ENCODE measurements around the gene MMP15.

MMP15 gene

GRCh38 chr16:58028541-58029070 lies 3.1 kb downstream of the MMP15 start:
- no peaks in the 10 kb centered on the region; the same call in 1 of the 2 replicates for H3K27me3 ChIP-seq (replicated peaks; ENCODE audit: control insufficient read depth, insufficient read depth, low read length)
- no peaks in the 10 kb centered on the region for H3K36me3 ChIP-seq (ENCODE audit: control insufficient read depth, insufficient read depth, low read length)
- H3K4me3 ChIP-seq (replicated peaks; ENCODE audit: low read depth, low read length): no peak overlapping the region
- DNase-seq (ENCODE audit: extremely low read depth, insufficient read length): no peak
- no peak for TF ChIP-seq CTCF (IDR thresholded peaks at IDR 0.05; ENCODE audit: insufficient read depth, low read length, poor library complexity, severe bottlenecking)

GRCh38 chr16:58029410-58029809 lies 3.9 kb downstream of the MMP15 start:
- no peaks in the 10 kb centered on the region; the same call in 1 of the 2 replicates for H3K27me3 ChIP-seq (replicated peaks; ENCODE audit: control insufficient read depth, insufficient read depth, low read length)
- no peaks in the 10 kb centered on the region for H3K36me3 ChIP-seq (ENCODE audit: control insufficient read depth, insufficient read depth, low read length)
- DNase-seq (ENCODE audit: extremely low read depth, insufficient read length): no peak
- no peak for TF ChIP-seq CTCF (IDR thresholded peaks at IDR 0.05; ENCODE audit: insufficient read depth, low read length, poor library complexity, severe bottlenecking)
- no peak overlapping the region for H3K4me3 ChIP-seq (replicated peaks; ENCODE audit: low read depth, low read length)

GRCh38 chr16:58030136-58030840 lies 4.7 kb downstream of the MMP15 start:
- H3K36me3 ChIP-seq (ENCODE audit: control insufficient read depth, insufficient read depth, low read length): no peaks in the 10 kb centered on the region
- DNase-seq (ENCODE audit: extremely low read depth, insufficient read length): no peak
- no peak for TF ChIP-seq CTCF (IDR thresholded peaks at IDR 0.05; ENCODE audit: insufficient read depth, low read length, poor library complexity, severe bottlenecking)

GRCh38 chr16:58031016-58031800 lies 5.7 kb downstream of the MMP15 start:
- no peaks in the 10 kb centered on the region; the same call in 1 of the 2 replicates for H3K27me3 ChIP-seq (replicated peaks; ENCODE audit: control insufficient read depth, insufficient read depth, low read length)
- H3K4me3 ChIP-seq (replicated peaks; ENCODE audit: low read depth, low read length): no peak overlapping the region
- DNase-seq (ENCODE audit: extremely low read depth, insufficient read length): no peak

More at GRCh38 chr16:58030136-58030840, 4.7 kb downstream of the MMP15 start:
- Histone ChIP-seq H3K27me3 (replicated peaks; ENCODE audit: control insufficient read depth, insufficient read depth, low read length) (no peaks in the 10 kb centered on the region; the same call in 1 of the 2 replicates), H3K4me3 (replicated peaks; ENCODE audit: low read depth, low read length) (no peak overlapping the region)

GRCh38 chr16:58032710-58033293 lies 7.2 kb downstream of the MMP15 start:
- no peak overlapping the region for H3K4me3 ChIP-seq (replicated peaks; ENCODE audit: low read depth, low read length)
- H3K36me3 ChIP-seq (ENCODE audit: control insufficient read depth, insufficient read depth, low read length): no peaks in the 10 kb centered on the region
- DNase-seq (ENCODE audit: extremely low read depth, insufficient read length): no peak
- no peaks in the 10 kb centered on the region; the same call in 1 of the 2 replicates for H3K27me3 ChIP-seq (replicated peaks; ENCODE audit: control insufficient read depth, insufficient read depth, low read length)
- no peak for TF ChIP-seq CTCF (IDR thresholded peaks at IDR 0.05; ENCODE audit: insufficient read depth, low read length, poor library complexity, severe bottlenecking)

More at GRCh38 chr16:58031016-58031800, 5.7 kb downstream of the MMP15 start:
- no peak for TF ChIP-seq CTCF (IDR thresholded peaks at IDR 0.05; ENCODE audit: insufficient read depth, low read length, poor library complexity, severe bottlenecking)
- H3K36me3 ChIP-seq (ENCODE audit: control insufficient read depth, insufficient read depth, low read length): no peaks in the 10 kb centered on the region
